NCI-H1105 treated with DMSO at 0.1 percent for 48 hours (cell line): ENCODE measurements around the gene DDIT4.
A peak's percentile ranks its signal among the peaks of the same experiment; 100 is the strongest.

ENCODE experiments used
- DNase-seq: peaks from one replicate; lab custom pipeline; 2025; lab: John Stamatoyannopoulos, UW

Gene DDIT4

GRCh38 chr10:72318418-72319262 is 44.9 kb downstream of the DDIT4 start:
- no peak for DNase-seq

- DNase-seq = peak; percentile 63
These were observed 45.9 kb downstream of the DDIT4 start for GRCh38 chr10:72319416-72320254.

- no peak for DNase-seq
These were observed 47.0 kb downstream of the DDIT4 start for GRCh38 chr10:72320676-72321247.

- DNase-seq = no peak
These were observed 47.7 kb downstream of the DDIT4 start for GRCh38 chr10:72321248-72322029.

DNA sequence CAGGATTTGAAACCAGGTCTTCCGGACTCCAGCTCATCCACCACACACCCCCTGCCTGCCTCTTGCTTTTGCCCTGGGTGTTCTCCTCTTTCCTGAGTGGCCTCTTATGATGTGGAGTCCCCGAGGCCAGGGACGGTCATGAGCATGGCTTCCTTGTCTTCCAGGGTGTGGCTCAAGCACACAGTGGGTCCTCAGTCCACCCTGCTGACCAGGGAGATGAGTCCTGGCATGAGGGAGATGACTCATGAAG is 48.2 kb downstream of the DDIT4 start:
- no peak for DNase-seq

DNA sequence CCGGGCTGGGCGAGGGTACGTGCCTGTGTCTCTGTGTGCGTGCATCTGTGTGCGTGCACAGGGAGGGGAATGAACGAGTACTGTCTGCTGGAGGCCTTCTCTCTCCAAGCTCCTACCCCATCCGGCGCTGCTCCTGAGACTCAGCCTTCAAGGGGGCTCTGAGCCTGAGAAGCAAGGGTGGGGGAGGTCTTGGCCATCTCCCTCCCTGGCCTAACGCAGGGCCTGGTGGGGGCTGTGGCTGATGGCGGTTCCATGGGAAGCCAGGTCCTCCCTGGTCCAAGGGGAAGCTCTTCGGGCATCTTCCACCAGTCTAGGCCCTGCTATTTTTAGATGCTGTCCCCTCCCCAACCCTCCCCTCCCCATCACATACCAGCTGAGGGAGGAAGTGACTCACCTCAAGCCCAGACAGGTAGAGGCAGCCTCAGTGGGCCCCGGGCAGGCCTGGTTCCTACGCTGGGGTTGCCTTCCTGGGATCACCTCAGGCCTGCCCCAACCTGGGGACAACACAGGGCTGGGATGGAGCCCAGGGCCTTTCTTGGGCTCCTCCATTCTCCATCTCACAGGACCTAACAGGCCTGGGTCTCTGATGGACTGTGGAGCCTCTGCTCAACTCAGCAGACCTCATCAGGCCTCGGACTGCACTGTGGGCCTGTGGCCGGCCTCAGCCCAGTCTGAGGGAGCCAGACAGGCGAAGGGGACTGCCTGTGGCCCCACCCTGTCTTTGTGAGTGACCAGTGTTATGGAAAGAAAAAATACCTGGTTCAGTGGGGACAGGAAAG is 48.7 kb downstream of the DDIT4 start:
- DNase-seq = no peak

GRCh38 chr10:72323108-72323749 is 49.5 kb downstream of the DDIT4 start:
- DNase-seq = no peak

GRCh38 chr10:72323771-72324191 is 50.1 kb downstream of the DDIT4 start:
- DNase-seq = no peak
